Measurements from ENCODE around the gene KCNC1.

DNA sequence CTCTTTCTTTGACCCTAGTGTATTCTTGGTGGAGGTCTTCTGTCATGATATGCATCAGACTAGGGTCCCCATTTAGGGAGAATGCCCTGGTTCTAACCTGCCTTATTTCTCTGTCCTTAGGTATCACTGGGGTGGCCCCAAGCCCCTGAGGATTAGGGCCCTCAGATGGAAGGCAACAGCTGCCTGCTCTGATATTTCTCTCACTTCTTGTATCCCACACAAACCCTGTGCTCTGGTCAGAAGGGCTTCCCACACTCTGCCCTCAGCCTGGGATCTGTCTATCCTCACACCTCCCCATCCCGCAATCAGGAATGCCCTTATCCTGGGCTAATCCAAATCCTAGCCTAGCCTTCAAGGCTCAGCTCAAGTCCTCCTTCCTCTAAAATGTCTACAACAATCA, 75.5 kb downstream of the KCNC1 start:
- no peak for TF ChIP-seq POLR2A (IDR thresholded peaks at IDR 0.05)
- TF ChIP-seq, protein P1, sequence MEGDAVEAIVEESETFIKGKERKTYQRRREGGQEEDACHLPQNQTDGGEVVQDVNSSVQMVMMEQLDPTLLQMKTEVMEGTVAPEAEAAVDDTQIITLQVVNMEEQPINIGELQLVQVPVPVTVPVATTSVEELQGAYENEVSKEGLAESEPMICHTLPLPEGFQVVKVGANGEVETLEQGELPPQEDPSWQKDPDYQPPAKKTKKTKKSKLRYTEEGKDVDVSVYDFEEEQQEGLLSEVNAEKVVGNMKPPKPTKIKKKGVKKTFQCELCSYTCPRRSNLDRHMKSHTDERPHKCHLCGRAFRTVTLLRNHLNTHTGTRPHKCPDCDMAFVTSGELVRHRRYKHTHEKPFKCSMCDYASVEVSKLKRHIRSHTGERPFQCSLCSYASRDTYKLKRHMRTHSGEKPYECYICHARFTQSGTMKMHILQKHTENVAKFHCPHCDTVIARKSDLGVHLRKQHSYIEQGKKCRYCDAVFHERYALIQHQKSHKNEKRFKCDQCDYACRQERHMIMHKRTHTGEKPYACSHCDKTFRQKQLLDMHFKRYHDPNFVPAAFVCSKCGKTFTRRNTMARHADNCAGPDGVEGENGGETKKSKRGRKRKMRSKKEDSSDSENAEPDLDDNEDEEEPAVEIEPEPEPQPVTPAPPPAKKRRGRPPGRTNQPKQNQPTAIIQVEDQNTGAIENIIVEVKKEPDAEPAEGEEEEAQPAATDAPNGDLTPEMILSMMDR (IDR thresholded peaks at IDR 0.05), result no peak

All from thyroid gland (tissue), 4 donors.